ENCODE data around the gene NMNAT1.

- TF ChIP-seq CTCF (IDR thresholded peaks at IDR 0.05) (peak; percentile 44), TCF7L2 (IDR thresholded peaks at IDR 0.05; ENCODE audit: low read depth, low read length) (no peak)
Observed at GRCh38 chr1:9942399-9942938, 806 bp upstream of the NMNAT1 start.
